Measurements from ENCODE around the gene KREMEN2. TPM values are rescaled to one million over a fixed set of nuclear protein-coding genes. Genes with fewer than 3 reads are reported as not detected.

KREMEN2 gene
- total RNA-seq, 2 donors from 2014 or later = 1.4 to 4.0 TPM

DNA sequence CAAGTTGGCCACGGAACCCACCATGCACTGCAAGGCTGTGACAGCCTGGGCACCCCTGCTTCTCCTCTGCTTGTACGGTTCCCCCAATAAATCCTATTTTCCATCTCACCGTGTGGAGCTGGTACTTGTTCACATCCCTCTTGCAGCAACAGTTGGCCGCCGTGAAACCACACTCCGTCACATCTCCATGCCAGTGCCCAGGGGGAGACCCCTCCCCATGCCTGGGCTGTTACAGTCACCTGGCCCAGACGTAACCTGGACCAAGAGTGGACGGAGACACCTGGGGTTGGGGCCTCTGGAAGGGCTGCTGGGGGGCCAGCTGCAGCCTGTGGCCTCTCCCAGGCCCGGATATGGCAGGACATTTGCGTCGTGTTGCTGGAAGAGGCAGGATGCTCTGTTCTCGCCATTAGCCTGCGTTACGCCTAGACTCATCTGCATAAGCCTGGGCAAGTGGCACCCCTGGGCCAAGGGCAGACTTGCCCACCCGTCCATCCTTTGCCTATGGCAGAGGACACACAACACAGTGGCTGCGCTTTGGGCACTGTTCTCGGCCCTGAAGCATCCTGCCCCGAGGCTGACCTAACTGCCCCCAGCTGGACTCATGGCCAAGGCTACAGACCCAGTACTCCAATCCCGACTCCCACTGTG lies 14.2 kb upstream of the KREMEN2 start:
- WGBS = 91% methylated on average over 19 of the region's 19 CpGs
- no peak overlapping the region for H3K4me3 ChIP-seq
- H3K36me3 ChIP-seq = no peaks in the 10 kb centered on the region
- no peaks in the 10 kb centered on the region for H3K9me3 ChIP-seq
- H3K27me3 ChIP-seq (replicated peaks; ENCODE audit: insufficient read depth) = no peaks in the 10 kb centered on the region
- intact Hi-C loops (cut with DNase I) = no loop called here
- TF ChIP-seq POLR2AphosphoS5 (IDR thresholded peaks at IDR 0.05) (no peak), POLR2A (IDR thresholded peaks at IDR 0.05) (no peak)
- TF ChIP-seq, protein P1, sequence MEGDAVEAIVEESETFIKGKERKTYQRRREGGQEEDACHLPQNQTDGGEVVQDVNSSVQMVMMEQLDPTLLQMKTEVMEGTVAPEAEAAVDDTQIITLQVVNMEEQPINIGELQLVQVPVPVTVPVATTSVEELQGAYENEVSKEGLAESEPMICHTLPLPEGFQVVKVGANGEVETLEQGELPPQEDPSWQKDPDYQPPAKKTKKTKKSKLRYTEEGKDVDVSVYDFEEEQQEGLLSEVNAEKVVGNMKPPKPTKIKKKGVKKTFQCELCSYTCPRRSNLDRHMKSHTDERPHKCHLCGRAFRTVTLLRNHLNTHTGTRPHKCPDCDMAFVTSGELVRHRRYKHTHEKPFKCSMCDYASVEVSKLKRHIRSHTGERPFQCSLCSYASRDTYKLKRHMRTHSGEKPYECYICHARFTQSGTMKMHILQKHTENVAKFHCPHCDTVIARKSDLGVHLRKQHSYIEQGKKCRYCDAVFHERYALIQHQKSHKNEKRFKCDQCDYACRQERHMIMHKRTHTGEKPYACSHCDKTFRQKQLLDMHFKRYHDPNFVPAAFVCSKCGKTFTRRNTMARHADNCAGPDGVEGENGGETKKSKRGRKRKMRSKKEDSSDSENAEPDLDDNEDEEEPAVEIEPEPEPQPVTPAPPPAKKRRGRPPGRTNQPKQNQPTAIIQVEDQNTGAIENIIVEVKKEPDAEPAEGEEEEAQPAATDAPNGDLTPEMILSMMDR (IDR thresholded peaks at IDR 0.05) = no peak
- H3K27ac ChIP-seq = no peak overlapping the region
- H3K4me1 ChIP-seq (replicated peaks) = no peaks in the 10 kb centered on the region
- no peak for DNase-seq (ENCODE audit: low spot score)

DNA sequence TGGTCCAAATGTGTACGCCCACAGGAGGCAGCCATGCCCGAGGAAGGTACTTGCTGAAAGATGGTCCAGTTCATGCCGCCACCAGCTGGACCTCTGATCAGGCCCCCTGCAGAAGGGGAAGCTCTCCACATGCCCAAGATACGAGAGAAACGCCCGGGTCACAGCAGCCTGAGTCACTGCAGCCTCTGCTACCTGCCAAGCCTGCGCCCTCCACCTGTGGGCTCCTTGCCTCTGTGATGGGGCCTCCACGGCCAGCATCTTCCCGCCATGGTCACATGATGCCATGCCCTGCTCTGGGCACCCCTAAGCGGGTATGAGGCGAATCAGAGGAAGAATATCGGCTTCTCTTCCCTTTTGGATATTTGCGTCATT lies 13.7 kb upstream of the KREMEN2 start:
- Histone ChIP-seq H3K27me3 (replicated peaks; ENCODE audit: insufficient read depth) (no peaks in the 10 kb centered on the region), H3K27ac (no peak overlapping the region), H3K9me3 (no peaks in the 10 kb centered on the region), H3K4me1 (replicated peaks) (no peaks in the 10 kb centered on the region), H3K4me3 (no peak overlapping the region), H3K36me3 (no peaks in the 10 kb centered on the region)
- WGBS = 87% methylated on average over 13 of the region's 13 CpGs
- no peak for DNase-seq (ENCODE audit: low spot score)
- intact Hi-C loops (cut with DNase I) = no loop called here
- TF ChIP-seq, protein P1 (IDR thresholded peaks at IDR 0.05) = no peak

DNA sequence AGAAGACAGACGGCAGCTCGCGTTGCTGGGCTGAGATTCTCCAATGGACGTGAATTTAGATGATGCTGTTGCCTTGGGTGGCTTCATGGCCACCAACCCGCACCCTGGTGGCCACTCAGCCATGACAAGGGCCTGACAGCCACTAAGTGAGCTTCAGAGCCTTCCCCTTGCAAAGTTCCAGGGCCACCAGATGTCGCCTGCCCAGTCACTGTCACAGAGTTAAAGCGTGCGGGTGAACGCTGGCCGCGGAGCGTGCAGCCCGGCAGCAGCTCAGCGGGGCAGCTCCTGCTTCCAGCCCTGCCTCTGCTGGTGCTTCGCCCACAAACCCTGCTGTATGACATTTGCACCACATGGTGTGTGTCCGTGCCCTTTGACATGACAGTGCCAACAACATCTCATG lies 13.3 kb upstream of the KREMEN2 start:
- no peaks in the 10 kb centered on the region for H3K9me3 ChIP-seq
- no peaks in the 10 kb centered on the region for H3K36me3 ChIP-seq
- 86% methylated on average over 16 of the region's 16 CpGs for WGBS
- DNase-seq (ENCODE audit: low spot score) = no peak
- intact Hi-C loops (cut with DNase I) = no loop called here
- no peak overlapping the region for H3K27ac ChIP-seq
- no peaks in the 10 kb centered on the region for H3K4me1 ChIP-seq (replicated peaks)
- H3K4me3 ChIP-seq = no peak overlapping the region
- H3K27me3 ChIP-seq (replicated peaks; ENCODE audit: insufficient read depth) = no peaks in the 10 kb centered on the region
- no peak for TF ChIP-seq POLR2A (IDR thresholded peaks at IDR 0.05)
- TF ChIP-seq POLR2AphosphoS5 (IDR thresholded peaks at IDR 0.05) = no peak
- TF ChIP-seq, protein P1 (IDR thresholded peaks at IDR 0.05) = no peak

DNA sequence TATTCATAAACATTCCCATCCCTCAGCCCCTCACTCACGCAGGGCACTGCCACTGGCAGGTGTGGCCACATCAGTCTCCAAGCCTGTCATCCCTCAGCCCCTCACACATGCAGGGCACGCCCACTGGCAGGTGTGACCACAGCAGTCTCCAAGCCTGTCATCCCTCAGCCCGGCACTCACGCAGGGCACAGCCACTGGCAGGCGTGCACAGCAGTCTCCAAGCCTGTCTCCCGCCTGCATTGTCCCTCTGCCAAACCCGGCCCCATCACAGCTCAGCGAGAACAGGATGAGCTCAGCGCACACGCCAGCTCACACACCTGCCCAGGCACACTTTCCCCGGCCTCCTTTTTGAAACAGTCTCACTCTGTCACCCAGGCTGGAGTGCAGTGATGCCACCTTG lies 11.4 kb upstream of the KREMEN2 start:
- H3K4me3 ChIP-seq = no peak overlapping the region
- WGBS = 30% methylated on average over 11 of the region's 11 CpGs
- intact Hi-C loops (cut with DNase I) = no loop called here
- DNase-seq (ENCODE audit: low spot score) = peak; percentile 60
- H3K36me3 ChIP-seq = no peaks in the 10 kb centered on the region
- no peaks in the 10 kb centered on the region for H3K4me1 ChIP-seq (replicated peaks)
- H3K27ac ChIP-seq = no peak overlapping the region
- no peak for TF ChIP-seq POLR2AphosphoS5 (IDR thresholded peaks at IDR 0.05)
- TF ChIP-seq, protein P1 (IDR thresholded peaks at IDR 0.05) = no peak
- no peak for TF ChIP-seq POLR2A (IDR thresholded peaks at IDR 0.05)
- H3K9me3 ChIP-seq = no peaks in the 10 kb centered on the region
- H3K27me3 ChIP-seq (replicated peaks; ENCODE audit: insufficient read depth) = no peaks in the 10 kb centered on the region

All from prostate gland (tissue), 2 donors.